Ectodermal cell (in vitro differentiated cells): Measurements from ENCODE around the gene ADCY1.

Experiments
- H3K27ac ChIP-seq: 2 replicates; pipeline ENCODE4 v1.7.0; 2013; ENCODE audit warnings: mild to moderate bottlenecking, low read depth, low read length; ENCODE audit not compliant: insufficient read depth, poor library complexity, severe bottlenecking
- H3K27me3 ChIP-seq: 2 replicates; pipeline ENCODE4 v1.7.0; 2013; ENCODE audit warnings: mild to moderate bottlenecking, low read length; ENCODE audit not compliant: insufficient read depth, control insufficient read depth, poor library complexity, severe bottlenecking
- H3K36me3 ChIP-seq: one replicate; pipeline ENCODE4 v1.7.0; 2013; ENCODE audit warnings: low read length; ENCODE audit not compliant: control insufficient read depth, insufficient read depth
- H3K4me1 ChIP-seq: one replicate; pipeline ENCODE4 v1.7.0; 2013; ENCODE audit warnings: low read length; ENCODE audit not compliant: control insufficient read depth, insufficient read depth
- H3K4me3 ChIP-seq: 2 replicates; pipeline ENCODE4 v1.7.0; 2013; ENCODE audit warnings: low read depth, low read length, control low read depth; ENCODE audit not compliant: insufficient read depth
- H3K9me3 ChIP-seq: 2 replicates; pipeline ENCODE4 v1.7.0; 2013; ENCODE audit warnings: mild to moderate bottlenecking, low read length, moderate library complexity; ENCODE audit not compliant: control insufficient read depth
- WGBS, 2 experiments: methylation state at CpG; one replicate each; pipeline ENCODE4 v1.1.7; 2013; ENCODE audit warnings: missing lambda C conversion rate in 2 of 2; 5-methylcytosine and 5-hydroxymethylcytosine counted together

Gene ADCY1

DNA sequence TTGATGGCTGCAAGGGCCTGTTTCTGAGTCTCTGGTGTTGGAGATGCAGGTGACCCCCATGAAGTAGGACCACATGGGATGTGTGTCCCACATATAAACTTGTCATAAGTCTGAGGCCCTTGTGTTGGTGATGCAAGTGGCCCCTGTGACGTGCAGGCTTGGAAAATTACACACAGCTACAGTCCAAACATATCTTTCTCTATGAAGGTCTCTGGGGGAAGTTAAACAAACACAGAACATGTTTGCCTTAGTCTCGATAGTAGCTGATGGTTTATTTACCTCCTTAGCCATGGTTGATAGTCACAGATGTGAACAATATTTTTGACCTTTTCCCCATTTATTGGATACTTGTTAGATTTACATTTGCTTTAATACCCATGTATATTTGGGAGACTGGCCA lies 64.7 kb downstream of the ADCY1 start:
- Histone ChIP-seq H3K4me1 (no peaks in the 10 kb centered on the region), H3K9me3 (no peaks in the 10 kb centered on the region), H3K27ac (no peak overlapping the region), H3K27me3 (no peaks in the 10 kb centered on the region), H3K36me3 (no peaks in the 10 kb centered on the region), H3K4me3 (no peak overlapping the region)
- 97 to 100% methylated on average over 2 of the region's 2 CpGs for WGBS, 2 experiments

DNA sequence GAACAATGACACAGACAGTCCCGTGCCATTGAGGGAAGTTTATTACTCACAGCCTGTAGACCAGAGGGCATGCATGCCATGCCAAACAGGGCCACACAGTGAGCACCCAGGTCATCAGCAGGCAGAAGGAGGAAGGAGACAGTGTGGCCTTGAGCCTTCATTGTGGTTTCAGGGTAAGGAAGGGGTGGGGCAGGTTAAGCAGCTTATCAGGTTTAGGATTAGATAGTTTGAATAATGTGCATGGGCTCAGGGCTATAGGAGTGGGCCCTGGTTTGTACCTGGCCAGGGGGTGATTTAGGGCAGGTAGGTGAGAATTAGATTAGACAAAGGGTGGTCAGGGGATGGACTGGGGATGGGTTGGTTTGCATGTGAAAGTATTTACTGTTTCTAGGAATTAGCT lies 67.9 kb downstream of the ADCY1 start:
- Histone ChIP-seq H3K4me3 (no peak overlapping the region), H3K9me3 (no peaks in the 10 kb centered on the region), H3K4me1 (no peaks in the 10 kb centered on the region), H3K36me3 (no peaks in the 10 kb centered on the region), H3K27ac (no peak overlapping the region), H3K27me3 (no peaks in the 10 kb centered on the region)
- 97 to 98% methylated on average over 1 of the region's 1 CpG for WGBS, 2 experiments

DNA sequence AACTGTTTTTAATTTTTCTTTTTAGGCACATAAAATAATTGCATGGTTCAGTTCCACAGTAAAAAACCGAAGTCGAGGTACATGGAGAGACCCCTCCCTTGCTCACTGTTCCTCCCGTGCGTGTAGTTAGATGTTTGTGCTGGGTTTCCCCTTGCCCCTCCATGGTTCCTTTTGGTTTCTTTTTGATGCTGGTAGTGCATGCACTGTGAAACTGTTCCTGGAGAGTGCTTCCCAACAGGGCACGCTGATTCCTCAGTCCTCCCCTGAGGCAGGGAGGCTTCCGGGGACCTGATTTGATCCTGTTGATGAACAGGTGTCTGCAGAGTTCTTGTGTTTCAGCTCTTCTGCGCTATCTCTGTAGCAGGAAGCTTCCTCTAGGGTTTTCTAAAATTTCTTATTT lies 69.5 kb downstream of the ADCY1 start:
- no peak overlapping the region for H3K4me3 ChIP-seq
- no peaks in the 10 kb centered on the region for H3K36me3 ChIP-seq
- no peaks in the 10 kb centered on the region for H3K27me3 ChIP-seq
- H3K9me3 ChIP-seq = no peaks in the 10 kb centered on the region
- no peak overlapping the region for H3K27ac ChIP-seq
- no peaks in the 10 kb centered on the region for H3K4me1 ChIP-seq
- 91 to 93% methylated on average over 7 of the region's 7 CpGs for WGBS, 2 experiments

DNA sequence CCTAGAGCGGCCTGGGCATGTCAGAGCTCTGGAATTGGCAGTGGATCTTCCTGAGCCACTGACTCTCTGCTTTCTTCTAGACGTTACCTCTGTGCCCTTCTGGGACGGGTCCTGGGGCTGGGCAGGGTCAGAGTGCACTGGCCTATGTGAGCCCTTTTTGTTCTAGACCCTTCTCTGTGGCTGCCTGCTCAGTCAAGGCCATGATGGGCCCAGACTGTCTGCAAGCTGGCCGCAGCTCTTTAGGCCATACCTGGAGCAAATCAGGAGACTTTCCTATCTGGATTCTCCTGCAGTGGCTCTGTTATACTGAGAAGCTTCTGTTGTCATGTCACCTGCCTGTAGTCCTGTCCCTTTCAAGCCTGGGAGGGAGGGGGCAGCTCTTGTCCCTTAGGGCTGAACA lies 70.1 kb downstream of the ADCY1 start:
- 94 to 95% methylated on average over 4 of the region's 4 CpGs for WGBS, 2 experiments
- H3K27ac ChIP-seq = no peak overlapping the region

DNA sequence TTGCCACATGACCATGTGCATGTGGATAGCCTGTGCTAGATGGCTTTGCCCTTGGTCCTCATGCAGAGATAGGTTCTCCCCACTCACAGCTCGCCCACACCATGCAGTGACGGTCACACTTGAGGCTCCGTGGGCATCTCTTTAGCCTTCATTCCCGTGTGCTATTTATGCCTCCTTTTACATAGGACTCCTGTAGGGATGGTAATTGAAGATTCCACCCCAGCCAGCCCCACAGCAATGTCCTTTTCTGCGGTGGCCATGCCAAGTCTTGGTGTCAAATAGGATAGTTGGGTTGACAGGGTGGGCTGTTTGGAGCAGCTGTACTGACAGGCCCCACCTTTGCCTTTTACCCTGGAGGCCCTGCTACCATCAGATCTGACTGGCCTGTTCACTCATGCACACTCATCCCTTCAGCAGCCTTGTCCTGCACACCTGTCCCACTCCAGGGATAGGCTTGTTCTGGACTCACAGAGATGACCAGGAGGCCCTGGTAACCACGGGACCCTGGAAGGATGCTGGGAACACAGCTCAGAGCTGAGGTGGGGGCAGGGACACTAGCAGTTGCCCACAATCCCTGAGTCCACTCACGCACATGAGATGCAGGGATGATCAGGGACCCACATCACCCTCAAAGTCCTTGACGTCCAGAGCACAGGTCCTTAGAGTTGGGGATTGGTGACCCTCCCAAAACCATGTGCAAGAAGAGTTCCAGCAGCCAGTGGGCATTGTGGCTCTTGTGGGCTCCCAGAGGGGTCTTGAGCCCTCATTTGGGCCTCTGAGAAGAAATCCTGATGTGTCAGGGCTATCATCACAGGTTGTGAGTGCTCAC lies 71.2 kb downstream of the ADCY1 start:
- Histone ChIP-seq H3K36me3 (no peaks in the 10 kb centered on the region), H3K9me3 (no peaks in the 10 kb centered on the region), H3K27me3 (no peaks in the 10 kb centered on the region), H3K4me1 (no peaks in the 10 kb centered on the region), H3K4me3 (no peak overlapping the region), H3K27ac (no peak overlapping the region)
- WGBS, 2 experiments = 93 to 97% methylated on average over 8 of the region's 8 CpGs

More for the DNA sequence above, 70.1 kb downstream of the ADCY1 start:
- no peaks in the 10 kb centered on the region for H3K9me3 ChIP-seq
- H3K4me1 ChIP-seq = no peaks in the 10 kb centered on the region
- no peak overlapping the region for H3K4me3 ChIP-seq
- H3K36me3 ChIP-seq = no peaks in the 10 kb centered on the region
- H3K27me3 ChIP-seq = no peaks in the 10 kb centered on the region

DNA sequence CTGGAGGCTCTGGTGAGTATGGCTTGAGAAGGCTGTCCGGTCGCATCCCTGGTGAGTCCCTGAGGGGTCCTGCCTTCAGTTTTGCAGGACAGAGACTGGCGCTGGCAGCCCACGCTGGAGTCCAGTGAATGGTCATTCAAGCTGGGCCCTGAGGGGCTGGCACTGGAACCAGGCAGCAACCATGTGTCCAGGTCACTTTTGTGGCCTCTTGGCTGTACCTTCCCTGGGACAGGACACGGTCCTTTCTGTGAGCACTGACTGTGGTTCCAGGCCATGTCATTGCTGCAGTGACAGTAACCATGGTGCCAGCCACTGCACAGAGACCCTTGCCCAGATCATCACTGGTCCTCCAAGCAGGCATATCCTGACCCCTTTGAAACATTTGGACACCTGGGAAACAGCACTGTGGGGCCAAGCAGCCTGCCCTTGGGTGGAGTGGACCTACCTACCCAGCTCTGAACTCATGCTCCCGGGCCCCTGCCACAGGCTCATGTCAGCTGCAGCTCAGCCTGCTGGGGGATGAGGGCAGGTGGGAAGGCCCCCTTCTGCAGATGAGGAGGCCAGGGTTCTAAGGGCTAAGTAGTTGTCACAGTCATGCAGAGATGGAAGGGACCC lies 72.1 kb downstream of the ADCY1 start:
- H3K27me3 ChIP-seq = no peaks in the 10 kb centered on the region
- no peak overlapping the region for H3K27ac ChIP-seq
- no peaks in the 10 kb centered on the region for H3K4me1 ChIP-seq
- no peak overlapping the region for H3K4me3 ChIP-seq
- no peaks in the 10 kb centered on the region for H3K9me3 ChIP-seq
- H3K36me3 ChIP-seq = no peaks in the 10 kb centered on the region
- WGBS, 2 experiments = 97 to 98% methylated on average over 6 of the region's 6 CpGs

DNA sequence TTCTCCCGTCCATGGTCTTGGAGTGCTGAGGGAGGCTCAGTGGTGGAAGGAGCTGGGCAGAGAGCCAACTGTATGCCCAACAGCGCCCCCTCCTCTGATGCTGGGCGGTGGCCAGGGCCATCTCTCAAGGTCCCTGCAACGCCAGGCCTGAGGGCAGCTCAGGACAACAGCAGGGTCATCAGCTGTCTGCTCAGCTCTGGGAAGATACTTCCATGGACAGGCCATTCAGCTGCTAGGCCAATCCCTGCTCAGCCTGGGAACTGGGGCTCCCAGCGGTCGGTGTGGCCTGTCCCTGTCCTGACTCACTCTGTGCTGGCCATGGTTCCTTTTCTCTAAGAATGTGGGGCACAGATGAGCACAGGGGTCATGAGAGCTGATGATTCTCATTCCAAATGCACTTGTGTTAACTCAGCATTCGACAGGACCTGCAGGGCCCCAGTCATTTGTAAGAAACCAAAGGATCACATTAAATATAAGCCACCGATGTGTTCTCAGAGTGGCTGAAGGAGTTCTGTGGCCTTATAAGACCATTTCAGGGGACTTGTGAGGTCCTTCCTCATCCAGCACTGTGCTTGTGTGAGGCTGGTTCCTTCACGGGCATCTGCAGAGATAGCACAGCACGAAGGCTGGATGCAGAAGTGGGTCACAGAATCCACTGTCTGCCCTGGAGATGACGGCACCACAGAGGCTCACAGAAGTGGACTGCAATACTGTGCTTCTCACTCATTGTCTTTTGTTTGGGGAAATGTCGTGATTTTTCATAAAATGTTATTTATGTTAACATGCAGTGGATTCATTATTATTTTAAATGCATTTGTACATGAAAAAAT lies 73.0 kb downstream of the ADCY1 start:
- no peaks in the 10 kb centered on the region for H3K4me1 ChIP-seq
- WGBS, 2 experiments = 91 to 95% methylated on average over 11 to 12 of the region's 12 CpGs
- no peak overlapping the region for H3K27ac ChIP-seq
- H3K4me3 ChIP-seq = no peak overlapping the region
- no peaks in the 10 kb centered on the region for H3K9me3 ChIP-seq
- H3K27me3 ChIP-seq = no peaks in the 10 kb centered on the region
- H3K36me3 ChIP-seq = no peaks in the 10 kb centered on the region

DNA sequence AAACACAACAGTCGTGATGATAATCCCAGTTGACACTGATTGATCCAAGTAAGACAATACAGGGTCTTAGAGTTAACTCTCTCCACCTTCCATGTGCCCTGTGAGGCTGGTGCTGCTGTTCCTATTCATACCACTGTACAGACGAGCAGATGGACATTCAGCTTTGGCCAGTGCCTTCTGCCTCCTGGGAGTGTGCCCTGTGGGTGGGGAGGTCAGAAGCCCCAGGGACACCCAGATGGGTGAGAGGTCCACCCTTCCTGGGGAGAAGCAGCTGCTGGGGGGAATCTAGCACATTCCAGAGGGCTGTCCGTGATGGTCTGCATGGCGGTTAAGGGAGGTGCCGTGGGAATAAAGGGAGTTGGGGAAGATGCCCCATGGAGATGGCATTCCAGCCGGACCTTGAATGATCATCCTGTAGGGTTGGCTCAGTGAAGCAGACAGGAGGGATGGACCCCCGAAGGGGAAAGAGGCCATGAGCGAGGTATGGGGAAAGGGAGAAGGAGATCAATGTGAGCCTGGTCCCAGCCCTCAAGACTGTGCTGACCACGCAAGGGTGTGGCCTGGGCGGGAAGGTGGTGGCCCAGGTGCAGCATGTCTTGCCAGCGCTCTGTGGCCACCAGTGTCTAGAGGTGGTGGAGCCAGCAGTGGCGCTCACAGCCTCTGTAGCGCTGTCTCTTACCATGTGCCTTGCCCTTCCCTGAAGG lies 74.0 kb downstream of the ADCY1 start:
- H3K4me3 ChIP-seq = no peak overlapping the region
- 94 to 96% methylated on average over 13 of the region's 13 CpGs for WGBS, 2 experiments
- no peaks in the 10 kb centered on the region for H3K27me3 ChIP-seq
- no peaks in the 10 kb centered on the region for H3K9me3 ChIP-seq
- no peaks in the 10 kb centered on the region for H3K36me3 ChIP-seq
- H3K27ac ChIP-seq = no peak overlapping the region
- no peaks in the 10 kb centered on the region for H3K4me1 ChIP-seq

DNA sequence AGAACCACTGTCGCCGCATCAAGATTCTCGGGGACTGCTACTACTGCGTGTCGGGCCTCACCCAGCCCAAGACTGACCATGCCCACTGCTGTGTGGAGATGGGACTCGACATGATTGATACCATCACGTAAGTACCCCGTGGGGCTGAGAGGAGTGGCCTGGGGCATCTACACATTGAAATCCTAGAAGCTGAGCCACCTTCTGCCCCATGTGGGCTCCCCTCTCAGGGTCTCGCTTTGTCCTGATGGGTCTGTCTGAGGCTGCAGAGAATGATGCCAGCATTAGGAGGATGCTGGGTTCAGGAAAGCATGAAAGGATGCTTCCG lies 74.5 kb downstream of the ADCY1 start:
- H3K4me3 ChIP-seq = no peak overlapping the region
- no peaks in the 10 kb centered on the region for H3K36me3 ChIP-seq
- H3K27ac ChIP-seq = no peak overlapping the region
- H3K27me3 ChIP-seq = no peaks in the 10 kb centered on the region
- H3K4me1 ChIP-seq = no peaks in the 10 kb centered on the region
- H3K9me3 ChIP-seq = no peaks in the 10 kb centered on the region
- WGBS, 2 experiments = 95 to 96% methylated on average over 10 of the region's 10 CpGs
